ENCODE measurements around the gene CTTNBP2NL. TPM values are rescaled to one million over a fixed set of nuclear protein-coding genes. Genes with fewer than 3 reads are reported as not detected.
"Not testable (repeated sequence)": the region's sequence is repeated elsewhere in the genome, so short reads cannot be mapped to it uniquely, and the experiment has no call there.

The CTTNBP2NL gene
- total RNA-seq, 2 donors from 2014 or later, result 32.5 to 66.5 TPM

DNA sequence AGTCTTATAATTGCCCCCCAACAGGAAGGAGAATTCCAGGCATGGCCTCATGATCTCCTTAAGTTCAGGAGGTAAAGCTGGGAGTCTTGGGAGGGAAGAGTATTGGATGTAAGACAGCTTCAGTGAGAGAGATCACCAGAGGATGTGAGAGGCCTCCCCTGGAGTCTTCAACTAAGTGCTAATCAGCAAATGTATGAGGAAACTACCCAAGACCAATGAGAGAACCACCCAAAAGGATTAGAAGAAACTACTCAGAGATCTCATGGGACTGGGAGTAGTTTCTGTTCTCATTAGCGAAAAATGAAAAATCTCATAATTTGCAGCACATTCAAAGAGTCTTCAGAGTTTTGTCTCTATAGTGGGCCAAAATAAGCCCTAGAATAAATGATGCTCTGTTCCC is 76.1 kb downstream of the CTTNBP2NL start:
- Histone ChIP-seq H3K27ac (no peak overlapping the region), H3K27me3 (replicated peaks; ENCODE audit: insufficient read depth) (no peaks in the 10 kb centered on the region), H3K4me1 (ENCODE audit: control insufficient read depth in 1 of 2, low read depth in 2 of 2) (peaks cover 0 to under 1% of the 10 kb centered on the region in 2 donors), H3K4me3 (no peak overlapping the region), H3K9me3 (no peaks in the 10 kb centered on the region), H3K36me3 (no peaks in the 10 kb centered on the region)
- TF ChIP-seq, protein P1, sequence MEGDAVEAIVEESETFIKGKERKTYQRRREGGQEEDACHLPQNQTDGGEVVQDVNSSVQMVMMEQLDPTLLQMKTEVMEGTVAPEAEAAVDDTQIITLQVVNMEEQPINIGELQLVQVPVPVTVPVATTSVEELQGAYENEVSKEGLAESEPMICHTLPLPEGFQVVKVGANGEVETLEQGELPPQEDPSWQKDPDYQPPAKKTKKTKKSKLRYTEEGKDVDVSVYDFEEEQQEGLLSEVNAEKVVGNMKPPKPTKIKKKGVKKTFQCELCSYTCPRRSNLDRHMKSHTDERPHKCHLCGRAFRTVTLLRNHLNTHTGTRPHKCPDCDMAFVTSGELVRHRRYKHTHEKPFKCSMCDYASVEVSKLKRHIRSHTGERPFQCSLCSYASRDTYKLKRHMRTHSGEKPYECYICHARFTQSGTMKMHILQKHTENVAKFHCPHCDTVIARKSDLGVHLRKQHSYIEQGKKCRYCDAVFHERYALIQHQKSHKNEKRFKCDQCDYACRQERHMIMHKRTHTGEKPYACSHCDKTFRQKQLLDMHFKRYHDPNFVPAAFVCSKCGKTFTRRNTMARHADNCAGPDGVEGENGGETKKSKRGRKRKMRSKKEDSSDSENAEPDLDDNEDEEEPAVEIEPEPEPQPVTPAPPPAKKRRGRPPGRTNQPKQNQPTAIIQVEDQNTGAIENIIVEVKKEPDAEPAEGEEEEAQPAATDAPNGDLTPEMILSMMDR (IDR thresholded peaks at IDR 0.05), result no peak
- ATAC-seq (ENCODE audit: insufficient number of reproducible peaks, low FRiP score, low read depth) (no peak), DNase-seq (ENCODE audit: low spot score) (no peak)

DNA sequence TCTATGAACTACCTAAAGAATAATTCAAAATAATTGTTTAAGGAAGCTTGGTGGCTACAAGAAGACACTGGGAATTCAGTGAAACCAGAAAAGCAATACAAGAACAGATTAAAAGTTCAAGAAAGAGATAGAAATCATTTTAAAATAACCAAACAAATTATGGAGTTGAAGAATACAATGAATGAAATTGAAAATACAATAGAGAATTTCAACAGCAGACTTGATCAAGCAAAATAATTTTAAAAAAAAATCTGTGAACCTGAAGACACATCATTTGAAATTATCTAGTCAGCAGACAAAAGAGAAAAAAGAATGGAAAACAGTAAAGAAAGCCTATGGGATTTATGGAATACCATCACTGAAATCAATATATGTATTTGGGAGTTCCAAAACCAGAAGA is 81.5 kb downstream of the CTTNBP2NL start:
- TF ChIP-seq, protein P1 (IDR thresholded peaks at IDR 0.05), result no peak
- peaks cover 7% of the 10 kb centered on the region for H3K9me3 ChIP-seq
- ATAC-seq (ENCODE audit: insufficient number of reproducible peaks, low FRiP score, low read depth), result no peak

DNA sequence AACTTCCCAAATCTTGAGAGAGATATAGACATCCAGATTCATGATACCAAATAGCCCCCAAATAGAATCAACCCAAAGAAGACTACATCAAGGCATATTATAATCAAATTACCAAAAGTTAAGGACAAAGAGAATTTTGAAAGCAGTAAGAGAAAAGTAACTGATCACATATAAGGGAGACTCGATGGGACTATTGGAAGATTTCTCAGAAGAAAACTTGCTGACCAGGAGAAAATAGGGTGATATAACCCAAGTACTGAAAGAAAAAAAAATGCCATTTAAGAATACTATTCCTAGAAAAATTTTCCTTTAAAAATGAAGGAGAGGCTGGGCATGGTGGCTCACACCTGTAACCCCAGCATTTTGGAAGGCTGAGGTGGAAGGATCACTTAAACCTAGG is 82.3 kb downstream of the CTTNBP2NL start:
- Histone ChIP-seq H3K9me3 (peaks cover 7% of the 10 kb centered on the region), H3K27ac (no peak overlapping the region), H3K27me3 (replicated peaks; ENCODE audit: insufficient read depth) (no peaks in the 10 kb centered on the region), H3K4me1 (ENCODE audit: control insufficient read depth in 1 of 2, low read depth in 2 of 2) (no peaks in the 10 kb centered on the region), H3K4me3 (no peak overlapping the region), H3K36me3 (no peaks in the 10 kb centered on the region)
- TF ChIP-seq, protein P1 (IDR thresholded peaks at IDR 0.05), result no peak
- ATAC-seq (ENCODE audit: insufficient number of reproducible peaks, low FRiP score, low read depth), result no peak
- no peak for DNase-seq (ENCODE audit: low spot score)

More for the DNA sequence above, 81.5 kb downstream of the CTTNBP2NL start:
- no peaks in the 10 kb centered on the region for H3K27me3 ChIP-seq (replicated peaks; ENCODE audit: insufficient read depth)
- H3K4me1 ChIP-seq (ENCODE audit: control insufficient read depth in 1 of 2, low read depth in 2 of 2), result no peaks in the 10 kb centered on the region
- no peak for DNase-seq (ENCODE audit: low spot score)
- H3K27ac ChIP-seq, result no peak overlapping the region
- H3K36me3 ChIP-seq, result no peaks in the 10 kb centered on the region
- H3K4me3 ChIP-seq, result no peak overlapping the region

DNA sequence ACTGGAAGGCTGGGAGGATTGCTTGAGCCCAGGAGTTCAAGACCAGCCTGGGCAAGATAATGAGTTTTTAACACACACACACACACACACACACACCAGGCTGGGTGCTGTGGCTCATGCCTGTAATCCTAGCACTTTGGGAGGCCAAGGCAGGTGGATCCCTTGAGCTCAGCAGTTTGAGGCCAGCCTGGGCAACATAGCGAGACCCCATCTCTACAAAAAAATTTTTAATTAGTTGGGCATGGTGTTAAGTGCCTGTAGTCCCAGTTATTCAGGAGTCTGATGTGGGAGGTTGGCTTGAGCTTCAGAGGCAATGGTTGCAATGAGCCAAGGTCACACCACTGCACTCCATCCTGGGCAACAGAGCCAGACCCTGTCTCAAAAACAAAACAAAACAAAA is 90.0 kb downstream of the CTTNBP2NL start:
- not testable (repeated sequence) for H3K27me3 ChIP-seq (replicated peaks; ENCODE audit: insufficient read depth); H3K4me3 ChIP-seq; DNase-seq (ENCODE audit: low spot score); H3K9me3 ChIP-seq; ATAC-seq (ENCODE audit: insufficient number of reproducible peaks, low FRiP score, low read depth); H3K27ac ChIP-seq; H3K4me1 ChIP-seq (ENCODE audit: control insufficient read depth in 1 of 2, low read depth in 2 of 2); H3K36me3 ChIP-seq

DNA sequence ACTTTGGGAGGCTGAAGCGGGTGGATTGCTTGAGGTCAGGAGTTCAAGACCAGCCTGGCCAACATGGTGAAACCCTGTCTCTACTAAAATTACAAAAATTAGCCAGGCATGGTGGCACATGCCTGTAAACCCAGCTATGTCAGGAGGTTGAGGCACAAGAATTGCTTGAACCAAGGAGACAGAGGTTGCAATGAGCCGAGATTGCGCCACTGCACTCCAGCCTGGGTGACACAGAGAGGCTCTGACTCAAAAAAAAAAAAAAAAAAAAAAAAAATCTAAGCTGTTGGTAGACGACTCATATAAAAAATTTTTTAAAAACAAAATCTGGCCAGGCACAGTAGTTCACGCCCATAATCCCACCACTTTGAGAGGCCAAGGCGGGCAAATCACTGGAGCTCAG is 91.7 kb downstream of the CTTNBP2NL start:
- ATAC-seq (ENCODE audit: insufficient number of reproducible peaks, low FRiP score, low read depth); H3K27me3 ChIP-seq (replicated peaks; ENCODE audit: insufficient read depth); H3K9me3 ChIP-seq; H3K27ac ChIP-seq; H3K36me3 ChIP-seq; H3K4me1 ChIP-seq (ENCODE audit: control insufficient read depth in 1 of 2, low read depth in 2 of 2); DNase-seq (ENCODE audit: low spot score); H3K4me3 ChIP-seq: not testable (repeated sequence)

DNA sequence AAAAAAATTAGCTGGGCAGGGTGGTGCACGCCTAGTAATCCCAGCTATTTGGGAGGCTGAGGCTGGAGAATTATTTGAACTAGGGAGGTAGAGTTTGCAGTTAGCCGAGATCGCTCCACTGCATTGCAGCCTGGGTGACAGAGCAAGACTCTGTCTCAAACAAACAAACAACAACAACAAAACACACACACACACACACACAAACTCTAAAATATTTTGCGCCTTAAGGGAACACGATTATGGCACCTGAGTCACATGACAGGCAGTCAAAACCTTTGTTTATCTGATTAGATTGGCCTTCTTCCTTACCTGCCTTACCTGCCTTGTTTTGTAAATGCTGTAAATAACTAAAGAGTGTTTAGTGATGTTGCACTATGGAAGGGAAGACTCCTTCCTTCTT is 92.1 kb downstream of the CTTNBP2NL start:
- H3K36me3 ChIP-seq, result no peaks in the 10 kb centered on the region
- DNase-seq (ENCODE audit: low spot score), result no peak
- no peak for ATAC-seq (ENCODE audit: insufficient number of reproducible peaks, low FRiP score, low read depth)
- H3K27me3 ChIP-seq (replicated peaks; ENCODE audit: insufficient read depth), result no peaks in the 10 kb centered on the region
- TF ChIP-seq, protein P1 (IDR thresholded peaks at IDR 0.05), result no peak
- no peaks in the 10 kb centered on the region for H3K4me1 ChIP-seq (ENCODE audit: control insufficient read depth in 1 of 2, low read depth in 2 of 2)
- H3K9me3 ChIP-seq, result no peaks in the 10 kb centered on the region
- no peak overlapping the region for H3K27ac ChIP-seq
- H3K4me3 ChIP-seq, result no peak overlapping the region

Data from thoracic aorta (tissue), 2 donors.